ENCODE measurements around the gene SESTD1. TPM values are rescaled to one million over a fixed set of nuclear protein-coding genes. Genes with fewer than 3 reads are reported as not detected.
A peak's percentile ranks its signal among the peaks of the same experiment; 100 is the strongest.

Gene SESTD1
- total and polyA plus RNA-seq, 2 of the 13 experiments (the other 11 are each of a cell fraction or from before 2014, with no cell fraction given): 74.4 to 101 TPM

GRCh38 chr2:179272406-179273192 lies 8.0 kb upstream of the SESTD1 start (continued):
- TF ChIP-seq PAXIP1 (CRISPR knock-in tag; conservative IDR thresholded peaks at IDR 0.05): peak; percentile 97
- TF ChIP-seq ZNF770 (CRISPR knock-in tag; IDR thresholded peaks at IDR 0.05): 0 out of 2 replicates have a peak, but pooled peaks have one; percentile 13
- TF ChIP-seq NCOA2 (CRISPR knock-in tag; IDR thresholded peaks at IDR 0.05): peak; percentile 93
- peak; percentile 31 for TF ChIP-seq XRCC5 (optimal IDR thresholded peaks at IDR 0.05; ENCODE audit: low read length)
- peak; percentile 39; the same call in 1 of the 2 replicates for TF ChIP-seq MXD4 (CRISPR knock-in tag; IDR thresholded peaks at IDR 0.05)
- 0 out of 2 replicates have a peak, but pooled peaks have one; percentile 56 for TF ChIP-seq ZNF710 (CRISPR knock-in tag; IDR thresholded peaks at IDR 0.05; ENCODE audit: borderline replicate concordance)
- no peak for TF ChIP-seq IKZF1 (IDR thresholded peaks at IDR 0.05)
- TF ChIP-seq ELF3 (CRISPR knock-in tag; IDR thresholded peaks at IDR 0.05): peak; percentile 93
- TF ChIP-seq NR2F2 (IDR thresholded peaks at IDR 0.05; ENCODE audit: borderline replicate concordance, low read depth): peak; percentile 42; the same call in 1 of the 2 replicates
- TF ChIP-seq SIX1 (CRISPR knock-in tag; IDR thresholded peaks at IDR 0.05; ENCODE audit: borderline replicate concordance): peak; percentile 88; the same call in 1 of the 2 replicates
- TF ChIP-seq ATAD3A (CRISPR knock-in tag; IDR thresholded peaks at IDR 0.05): no peak
- TF ChIP-seq ZNF468 (CRISPR knock-in tag; IDR thresholded peaks at IDR 0.05): no peak
- TF ChIP-seq FOXO1 (CRISPR knock-in tag; IDR thresholded peaks at IDR 0.05): peak; percentile 94
- peak; percentile 47; the same call in 1 of the 2 replicates for TF ChIP-seq ZSCAN31 (CRISPR knock-in tag; IDR thresholded peaks at IDR 0.05; ENCODE audit: low read depth)
- TF ChIP-seq ZNF101 (CRISPR knock-in tag; IDR thresholded peaks at IDR 0.05; ENCODE audit: borderline replicate concordance, low read depth): no peak
- TF ChIP-seq ZNF557 (CRISPR knock-in tag; IDR thresholded peaks at IDR 0.05): no peak
- peak; percentile 90 for TF ChIP-seq ZNF331 (CRISPR knock-in tag; IDR thresholded peaks at IDR 0.05)
- peak; percentile 62; the same call in 1 of the 2 replicates for TF ChIP-seq SALL1 (CRISPR knock-in tag; IDR thresholded peaks at IDR 0.05)
- TF ChIP-seq THYN1 (CRISPR knock-in tag; IDR thresholded peaks at IDR 0.05; ENCODE audit: borderline replicate concordance, low read depth): no peak
- no peak for TF ChIP-seq AGO1 (IDR thresholded peaks at IDR 0.05; ENCODE audit: low read depth, low read length, poor library complexity, severe bottlenecking)

All from HepG2 (cell line).